ENCODE measurements around the gene C22orf23.

DNA sequence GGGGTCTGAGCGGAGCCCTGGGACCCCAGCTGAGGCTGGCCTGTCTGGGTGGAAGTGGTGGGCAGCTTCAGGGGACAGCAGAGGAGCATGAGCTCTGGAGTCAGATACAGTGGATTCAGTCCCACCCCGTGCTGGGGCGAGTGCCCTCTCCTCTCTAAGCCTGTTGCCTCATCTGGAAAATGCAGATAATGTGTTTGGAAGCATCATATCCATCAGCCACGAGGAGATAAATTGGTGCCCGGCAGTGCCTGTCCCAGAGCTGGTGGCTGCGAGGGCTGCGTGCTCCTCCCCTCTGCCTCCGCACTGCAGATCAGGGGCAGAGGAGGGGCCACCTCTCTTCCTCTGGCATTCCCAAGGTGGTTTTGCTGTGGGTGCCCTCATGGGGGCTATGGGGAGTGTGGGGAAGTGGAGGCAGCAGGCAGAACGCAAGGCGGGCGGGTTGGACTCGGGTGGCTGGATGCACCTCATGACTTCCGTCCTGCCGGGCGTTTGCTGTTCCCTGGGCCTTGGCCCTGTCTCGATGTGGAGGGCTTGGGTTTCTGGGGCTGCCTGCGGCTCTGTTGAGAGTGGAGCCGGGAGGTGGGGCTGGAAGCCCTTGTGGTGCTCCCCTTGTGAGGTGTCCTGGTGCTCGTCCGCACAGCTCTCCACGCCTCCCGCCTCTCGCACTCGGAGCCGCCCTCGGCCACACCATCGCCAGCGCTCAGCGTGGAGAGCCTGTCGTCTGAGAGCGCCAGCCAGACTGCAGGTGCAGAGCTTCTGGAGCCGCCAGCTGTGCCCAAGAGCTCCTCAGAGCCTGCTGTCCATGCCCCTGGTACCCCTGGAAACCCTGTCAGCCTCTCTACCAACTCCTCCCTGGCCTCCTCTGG, 26.4 kb downstream of the C22orf23 start:
- TF ChIP-seq, protein P1, sequence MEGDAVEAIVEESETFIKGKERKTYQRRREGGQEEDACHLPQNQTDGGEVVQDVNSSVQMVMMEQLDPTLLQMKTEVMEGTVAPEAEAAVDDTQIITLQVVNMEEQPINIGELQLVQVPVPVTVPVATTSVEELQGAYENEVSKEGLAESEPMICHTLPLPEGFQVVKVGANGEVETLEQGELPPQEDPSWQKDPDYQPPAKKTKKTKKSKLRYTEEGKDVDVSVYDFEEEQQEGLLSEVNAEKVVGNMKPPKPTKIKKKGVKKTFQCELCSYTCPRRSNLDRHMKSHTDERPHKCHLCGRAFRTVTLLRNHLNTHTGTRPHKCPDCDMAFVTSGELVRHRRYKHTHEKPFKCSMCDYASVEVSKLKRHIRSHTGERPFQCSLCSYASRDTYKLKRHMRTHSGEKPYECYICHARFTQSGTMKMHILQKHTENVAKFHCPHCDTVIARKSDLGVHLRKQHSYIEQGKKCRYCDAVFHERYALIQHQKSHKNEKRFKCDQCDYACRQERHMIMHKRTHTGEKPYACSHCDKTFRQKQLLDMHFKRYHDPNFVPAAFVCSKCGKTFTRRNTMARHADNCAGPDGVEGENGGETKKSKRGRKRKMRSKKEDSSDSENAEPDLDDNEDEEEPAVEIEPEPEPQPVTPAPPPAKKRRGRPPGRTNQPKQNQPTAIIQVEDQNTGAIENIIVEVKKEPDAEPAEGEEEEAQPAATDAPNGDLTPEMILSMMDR (conservative IDR thresholded peaks at IDR 0.05) = no peak
- TF ChIP-seq ZFX (IDR thresholded peaks at IDR 0.05) = no peak
